Keratinocyte (primary cell): ENCODE results near the gene DDRGK1. TPM values are rescaled to one million over a fixed set of nuclear protein-coding genes. Genes with fewer than 3 reads are reported as not detected.

ENCODE experiments used
- DNase-seq: peaks from one replicate; pipeline ENCODE4 v3.0.0-alpha.2; 2011; ENCODE audit warnings: low read depth, missing footprints, low spot score
- FAIRE-seq: peaks from 2 replicates; lab custom pipeline; 2011; peaks lifted over from hg19 to GRCh38; lab: Jason Lieb, UNC
- H2AFZ ChIP-seq: 2 replicates; pipeline ENCODE4 v1.6.0; 2012; ENCODE audit warnings: low read length, control low read depth, inconsistent platforms; ENCODE audit not compliant: control insufficient read depth
- H3K27ac ChIP-seq: 2 replicates; pipeline ENCODE4 v1.5.1; 2011; ENCODE audit warnings: low read length; ENCODE audit not compliant: control insufficient read depth, insufficient read depth
- H3K27me3 ChIP-seq: 3 replicates; pipeline ENCODE4 v1.6.0; 2011; ENCODE audit warnings: low read length; ENCODE audit not compliant: control insufficient read depth, insufficient read depth; ENCODE audit errors: extremely low read depth
- H3K36me3 ChIP-seq, 2 experiments: 2 replicates in 1 of 2; 3 replicates in 1 of 2; pipeline ENCODE4 v1.5.1; 2011; ENCODE audit warnings: low read length in 2 of 2, mild to moderate bottlenecking in 1 of 2; ENCODE audit not compliant: control insufficient read depth in 2 of 2, insufficient read depth in 2 of 2; ENCODE audit errors: extremely low read depth in 1 of 2
- H3K4me1 ChIP-seq: 3 replicates; pipeline ENCODE4 v1.5.1; 2011; ENCODE audit warnings: low read length; ENCODE audit not compliant: control insufficient read depth, insufficient read depth; ENCODE audit errors: extremely low read depth
- H3K4me2 ChIP-seq: 3 replicates; pipeline ENCODE4 v1.6.0; 2011; ENCODE audit warnings: low read depth, low read length; ENCODE audit not compliant: control insufficient read depth, insufficient read depth; ENCODE audit errors: extremely low read depth
- H3K4me3 ChIP-seq, 3 experiments: fragments of 200-600 bp in 1 of 3; sonication (generic) in 1 of 3; 2 replicates in 2 of 3; 3 replicates in 1 of 3; pipeline ENCODE4 v1.5.1; 2011 to 2016; ENCODE audit warnings: low read length in 3 of 3, mild to moderate bottlenecking in 3 of 3, control low read depth in 2 of 3, inconsistent platforms in 1 of 3, low read depth in 1 of 3, mixed read lengths in 1 of 3, mixed run types in 1 of 3, moderate library complexity in 1 of 3; ENCODE audit not compliant: control insufficient read depth in 2 of 3, insufficient read depth in 2 of 3; ENCODE audit errors: extremely low read depth in 1 of 3
- H3K79me2 ChIP-seq: 2 replicates; pipeline ENCODE4 v1.6.0; 2012; ENCODE audit warnings: low read length; ENCODE audit not compliant: control insufficient read depth, insufficient read depth
- H3K9ac ChIP-seq: 3 replicates; pipeline ENCODE4 v1.6.0; 2011; ENCODE audit warnings: low read length; ENCODE audit not compliant: control insufficient read depth, insufficient read depth; ENCODE audit errors: extremely low read depth
- H3K9me1 ChIP-seq: 3 replicates; pipeline ENCODE4 v1.6.0; 2011; ENCODE audit warnings: low read length; ENCODE audit not compliant: control insufficient read depth, insufficient read depth; ENCODE audit errors: extremely low read depth
- H3K9me3 ChIP-seq: 2 replicates; pipeline ENCODE4 v1.5.1; 2012; ENCODE audit warnings: low read depth, low read length; ENCODE audit not compliant: control insufficient read depth
- H4K20me1 ChIP-seq: 3 replicates; pipeline ENCODE4 v1.6.0; 2011; ENCODE audit warnings: low read length; ENCODE audit not compliant: control insufficient read depth, insufficient read depth; ENCODE audit errors: extremely low read depth
- EZH2 ChIP-seq: IDR thresholded peaks from one replicate; pipeline ENCODE4 v1.6.1; 2012; ENCODE audit warnings: inconsistent platforms, mild to moderate bottlenecking, low read length, moderate library complexity
- dilution Hi-C: fragments of 300-500 bp; cut with MboI; formaldehyde crosslinking; loops from one replicate; pipeline ENCODE4 v1.7.0; 2020; ENCODE audit warnings: low sequenced_read_pairs; ENCODE audit not compliant: extremely low pct_ligation_motif_present
- polyA plus RNA-seq, 5 experiments: library from polyadenylated mRNA; depleted of rRNA in 3 of 5; stranded (reverse) in 3 of 5; stranded (forward) in 1 of 5; unstranded in 1 of 5; fragments of >200 nt; gene quantifications; 1 replicate in 1 of 5; 2 replicates in 3 of 5; 3 replicates in 1 of 5; pipeline versions ENCODE4 v1.2.1 to v1.2.3, GENCODE V29; 2011 to 2012; ENCODE audit warnings: missing spikeins in 2 of 5, low read depth in 1 of 5, low replicate concordance in 1 of 5
- TF ChIP-seq, protein P1 (sequence below), 3 experiments: IDR thresholded peaks in 1 of 3; conservative IDR thresholded peaks in 1 of 3; optimal IDR thresholded peaks in 1 of 3; 2 replicates in 2 of 3; 3 replicates in 1 of 3; pipeline versions ENCODE3 to v1.5.1; 2011; ENCODE audit warnings: low read length in 3 of 3, mild to moderate bottlenecking in 3 of 3, moderate library complexity in 2 of 3, control low read depth in 1 of 3, inconsistent platforms in 1 of 3; ENCODE audit not compliant: insufficient read depth in 2 of 3; ENCODE audit errors: extremely low read depth in 1 of 3

Gene DDRGK1
- polyA plus RNA-seq, 1 donor (not counting 4 experiments of a cell fraction or from before 2014, with no cell fraction given), result 32.2 TPM

DNA sequence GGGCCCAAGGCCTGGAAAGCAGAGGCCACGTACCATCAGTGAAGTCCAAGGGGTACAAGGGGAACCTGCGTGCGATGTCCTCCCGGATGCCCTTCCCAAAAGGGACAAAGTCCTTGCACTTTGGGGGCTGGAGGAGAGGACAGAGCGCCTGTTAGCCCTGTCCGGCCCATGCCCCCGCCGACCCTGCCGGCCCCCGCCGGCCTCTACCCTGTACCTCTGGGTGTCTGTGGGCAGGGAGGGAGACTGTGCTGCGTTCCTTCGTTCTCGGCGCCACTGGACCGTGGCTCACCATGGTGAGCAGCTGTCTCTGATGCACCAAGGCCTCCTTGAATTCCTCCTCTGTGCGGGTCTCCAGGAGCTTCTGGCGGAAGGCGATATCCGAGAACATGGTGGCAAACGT is 26.6 kb upstream of the DDRGK1 start:
- Histone ChIP-seq H2AFZ (no peak overlapping the region), H3K79me2 (no peaks in the 10 kb centered on the region), H4K20me1 (peaks cover 8% of the 10 kb centered on the region), H3K27me3 (no peaks in the 10 kb centered on the region), H3K27ac (no peak overlapping the region), H3K9me1 (peaks cover 2% of the 10 kb centered on the region), H3K9me3 (no peaks in the 10 kb centered on the region), H3K4me1 (peaks cover 9% of the 10 kb centered on the region), H3K9ac (no peak overlapping the region), H3K4me2 (no peak overlapping the region), H3K4me3 (no peak overlapping the region), H3K36me3 (peaks cover 9 to 20% of the 10 kb centered on the region in 2 experiments)
- no peak for TF ChIP-seq EZH2
- TF ChIP-seq, protein P1, sequence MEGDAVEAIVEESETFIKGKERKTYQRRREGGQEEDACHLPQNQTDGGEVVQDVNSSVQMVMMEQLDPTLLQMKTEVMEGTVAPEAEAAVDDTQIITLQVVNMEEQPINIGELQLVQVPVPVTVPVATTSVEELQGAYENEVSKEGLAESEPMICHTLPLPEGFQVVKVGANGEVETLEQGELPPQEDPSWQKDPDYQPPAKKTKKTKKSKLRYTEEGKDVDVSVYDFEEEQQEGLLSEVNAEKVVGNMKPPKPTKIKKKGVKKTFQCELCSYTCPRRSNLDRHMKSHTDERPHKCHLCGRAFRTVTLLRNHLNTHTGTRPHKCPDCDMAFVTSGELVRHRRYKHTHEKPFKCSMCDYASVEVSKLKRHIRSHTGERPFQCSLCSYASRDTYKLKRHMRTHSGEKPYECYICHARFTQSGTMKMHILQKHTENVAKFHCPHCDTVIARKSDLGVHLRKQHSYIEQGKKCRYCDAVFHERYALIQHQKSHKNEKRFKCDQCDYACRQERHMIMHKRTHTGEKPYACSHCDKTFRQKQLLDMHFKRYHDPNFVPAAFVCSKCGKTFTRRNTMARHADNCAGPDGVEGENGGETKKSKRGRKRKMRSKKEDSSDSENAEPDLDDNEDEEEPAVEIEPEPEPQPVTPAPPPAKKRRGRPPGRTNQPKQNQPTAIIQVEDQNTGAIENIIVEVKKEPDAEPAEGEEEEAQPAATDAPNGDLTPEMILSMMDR (optimal IDR thresholded peaks at IDR 0.05 in 1 of 3, IDR thresholded peaks at IDR 0.05 in 1 of 3, conservative IDR thresholded peaks at IDR 0.05 in 1 of 3; ENCODE audit: extremely low read depth in 1 of 3, insufficient read depth in 2 of 3, low read length in 3 of 3), result no peak
- FAIRE-seq, result no peak
- DNase-seq, result no peak
- dilution Hi-C loops, result no loop called here

DNA sequence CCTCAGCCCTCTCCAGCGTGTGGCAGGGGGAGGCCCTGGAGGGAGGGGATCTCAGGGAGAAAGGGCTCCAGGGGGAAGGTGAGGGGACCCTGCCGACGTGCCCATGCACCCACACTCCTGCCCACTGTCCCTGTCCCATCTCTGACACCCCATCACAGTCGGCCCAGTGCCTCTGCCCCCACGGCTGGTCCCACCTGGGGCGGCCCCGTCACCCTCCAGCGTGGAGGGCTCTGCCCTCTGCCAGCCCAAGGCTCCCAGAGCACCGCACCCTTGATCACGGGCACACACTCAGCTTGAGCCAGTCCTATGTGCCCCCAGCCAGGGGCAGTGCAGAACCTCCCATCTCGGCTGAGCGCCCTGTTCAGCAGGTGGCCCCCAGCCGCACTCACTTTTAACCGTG is 25.3 kb upstream of the DDRGK1 start:
- dilution Hi-C loops, result no loop called here
- Histone ChIP-seq H3K9ac (no peak overlapping the region), H3K27me3 (no peaks in the 10 kb centered on the region), H3K27ac (no peak overlapping the region), H3K4me2 (no peak overlapping the region), H3K9me3 (no peaks in the 10 kb centered on the region), H3K79me2 (no peaks in the 10 kb centered on the region), H3K4me1 (peaks cover 6% of the 10 kb centered on the region), H4K20me1 (no peaks in the 10 kb centered on the region), H3K9me1 (no peaks in the 10 kb centered on the region), H3K36me3 (peaks cover 9 to 20% of the 10 kb centered on the region in 2 experiments), H2AFZ (no peak overlapping the region), H3K4me3 (no peak overlapping the region)
- FAIRE-seq (no peak), DNase-seq (no peak)
- TF ChIP-seq, protein P1 (optimal IDR thresholded peaks at IDR 0.05 in 1 of 3, IDR thresholded peaks at IDR 0.05 in 1 of 3, conservative IDR thresholded peaks at IDR 0.05 in 1 of 3; ENCODE audit: extremely low read depth in 1 of 3, insufficient read depth in 2 of 3, low read length in 3 of 3), result no peak
- TF ChIP-seq EZH2, result no peak
